Upper lobe of left lung (tissue), 6 donors: ENCODE measurements around the gene ST7. TPM values are rescaled to one million over a fixed set of nuclear protein-coding genes. Genes with fewer than 3 reads are reported as not detected.

Experiments
- ATAC-seq, 2 donors: fragments of 200-7000 bp; cut with Tn5 transposase; one replicate each; pipeline ENCODE4 v1.9.1; 2022; ENCODE audit warnings: mild to moderate bottlenecking in 2 of 2, moderate library complexity in 2 of 2; ENCODE audit not compliant: low FRiP score in 2 of 2
- DNase-seq, 2 donors: peaks; one replicate each; pipeline ENCODE4 v3.0.0-alpha.2; 2019 to 2020
- H3K27ac ChIP-seq, 4 donors: fragments of 200-600 bp; sonication (generic); one replicate each; pipeline ENCODE4 v1.5.1; 2016 to 2019
- H3K27me3 ChIP-seq, 4 donors: fragments of 200-600 bp; sonication (generic); one replicate each; pipeline ENCODE4 v1.5.1; 2017 to 2019
- H3K36me3 ChIP-seq, 4 donors: fragments of 200-600 bp; sonication (generic); one replicate each; pipeline ENCODE4 v1.5.1; 2016 to 2019
- H3K4me1 ChIP-seq, 4 donors: fragments of 200-600 bp; sonication (generic); one replicate each; pipeline ENCODE4 v1.5.1; 2018 to 2019
- H3K4me3 ChIP-seq, 4 donors: fragments of 200-600 bp; sonication (generic); one replicate each; pipeline ENCODE4 v1.5.1; 2017 to 2019; ENCODE audit warnings: mild to moderate bottlenecking in 2 of 4, moderate library complexity in 1 of 4
- H3K9me3 ChIP-seq, 4 donors: fragments of 200-600 bp; sonication (generic); one replicate each; pipeline ENCODE4 v1.5.1; 2018 to 2019
- EP300 ChIP-seq, 4 donors: sonication (generic); formaldehyde crosslinking; IDR thresholded peaks; one replicate each; pipeline ENCODE4 v1.5.1; 2017; ENCODE audit warnings: antibody characterized with exemption in 4 of 4, control low read depth in 2 of 4
- POLR2A ChIP-seq, 4 donors: fragments of 450-650 bp; IDR thresholded peaks; one replicate each; pipeline ENCODE4 v1.5.1; 2016 to 2017; ENCODE audit warnings: antibody characterized with exemption in 4 of 4, mild to moderate bottlenecking in 2 of 4
- POLR2AphosphoS5 ChIP-seq, 2 donors: sonication (generic); formaldehyde crosslinking; IDR thresholded peaks; one replicate each; pipeline ENCODE4 v1.5.1; 2017; ENCODE audit warnings: antibody characterized with exemption in 2 of 2
- WGBS, 2 donors: methylation state at CpG; one replicate each; pipeline ENCODE4 v1.1.5; 2017 to 2018; 5-methylcytosine and 5-hydroxymethylcytosine counted together
- total RNA-seq, 6 donors: library from RNA; depleted of rRNA in 4 of 6; stranded (reverse); fragments of >200 nt in 4 of 6; gene quantifications; one replicate each; pipeline versions ENCODE4 v1.1.0 to v1.2.1, GENCODE V29; 2016 to 2021
- TF ChIP-seq, protein P1 (sequence below), 6 experiments: fragments of 450-650 bp in 4 of 6; fragments of 200-600 bp in 2 of 6; sonication (generic) in 2 of 6; IDR thresholded peaks; one replicate each; pipeline ENCODE4 v1.5.1; 2016 to 2019; ENCODE audit warnings: antibody characterized with exemption in 6 of 6
- donor health status: DM: no; HTN: no; CAD: no; lungs with moderate emphysema.
- donor health status: DM: no; HTN: yes; CAD: no; lungs with severe emphysema.

Gene ST7
- total RNA-seq, 6 donors from 2014 or later, result 36.0 to 135 (median 73.4) TPM

DNA sequence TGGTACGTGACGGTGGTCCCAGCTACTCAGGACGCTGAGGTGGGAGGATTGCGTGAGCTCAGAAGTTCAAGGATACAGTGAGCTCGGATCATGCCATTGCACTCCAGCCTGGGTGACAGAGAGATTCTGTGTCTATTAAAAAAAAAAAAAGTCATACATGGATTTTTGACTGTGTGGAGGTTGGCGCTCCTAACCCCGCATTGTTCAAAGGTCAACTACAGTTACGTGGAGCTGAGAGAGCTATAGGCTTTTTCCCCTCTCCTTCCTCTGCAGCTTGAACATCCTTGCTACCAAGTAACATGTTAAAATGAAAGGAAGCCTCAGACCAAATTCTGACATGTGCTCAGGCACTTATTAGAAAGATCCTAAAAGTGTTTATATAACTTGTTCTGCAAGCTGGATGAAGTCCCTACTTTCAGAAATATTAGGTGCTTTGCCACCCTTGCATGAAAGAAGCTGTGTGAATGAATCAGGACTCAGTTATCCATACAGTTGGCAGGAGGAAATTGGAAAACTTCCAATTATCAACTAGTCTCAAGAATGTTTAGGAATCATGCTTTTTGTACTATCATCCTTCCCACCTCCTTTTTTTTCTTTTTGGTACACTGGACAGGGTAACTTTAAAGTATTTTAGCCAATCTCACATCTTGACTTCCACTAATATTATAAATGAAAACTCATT is 12.5 kb upstream of the ST7 start:
- no peak overlapping the region for H3K27ac ChIP-seq
- H3K36me3 ChIP-seq, result no peaks in the 10 kb centered on the region
- no peak overlapping the region for H3K4me3 ChIP-seq
- 85 to 95% methylated on average over 7 to 8 of the region's 8 CpGs for WGBS, 2 donors
- TF ChIP-seq POLR2AphosphoS5 (IDR thresholded peaks at IDR 0.05), result no peak
- H3K9me3 ChIP-seq, result no peaks in the 10 kb centered on the region
- ATAC-seq (no peak), DNase-seq (no peak)
- H3K27me3 ChIP-seq, result no peaks in the 10 kb centered on the region
- H3K4me1 ChIP-seq, result no peaks in the 10 kb centered on the region

DNA sequence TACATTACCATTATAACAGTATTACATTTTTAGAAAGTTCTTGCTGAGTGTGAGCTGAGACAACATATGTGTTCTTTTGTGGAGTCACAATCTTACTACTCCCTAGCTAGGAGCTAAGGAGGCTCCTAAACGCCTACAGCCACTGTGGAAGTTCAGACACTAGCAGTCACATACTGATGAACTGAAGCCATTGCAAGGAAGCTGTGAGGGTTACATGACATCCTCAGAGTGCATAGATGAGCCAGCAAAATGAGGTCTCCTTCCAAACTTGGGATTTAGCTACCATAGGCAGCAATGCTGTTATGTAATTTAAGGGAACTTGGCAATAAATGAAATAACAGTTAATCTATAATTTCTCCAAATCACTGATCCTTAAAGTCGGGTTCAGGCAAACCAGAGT is 10.8 kb upstream of the ST7 start:
- TF ChIP-seq POLR2A (IDR thresholded peaks at IDR 0.05) (no peak), POLR2AphosphoS5 (IDR thresholded peaks at IDR 0.05) (no peak), EP300 (IDR thresholded peaks at IDR 0.05) (no peak)
- TF ChIP-seq, protein P1, sequence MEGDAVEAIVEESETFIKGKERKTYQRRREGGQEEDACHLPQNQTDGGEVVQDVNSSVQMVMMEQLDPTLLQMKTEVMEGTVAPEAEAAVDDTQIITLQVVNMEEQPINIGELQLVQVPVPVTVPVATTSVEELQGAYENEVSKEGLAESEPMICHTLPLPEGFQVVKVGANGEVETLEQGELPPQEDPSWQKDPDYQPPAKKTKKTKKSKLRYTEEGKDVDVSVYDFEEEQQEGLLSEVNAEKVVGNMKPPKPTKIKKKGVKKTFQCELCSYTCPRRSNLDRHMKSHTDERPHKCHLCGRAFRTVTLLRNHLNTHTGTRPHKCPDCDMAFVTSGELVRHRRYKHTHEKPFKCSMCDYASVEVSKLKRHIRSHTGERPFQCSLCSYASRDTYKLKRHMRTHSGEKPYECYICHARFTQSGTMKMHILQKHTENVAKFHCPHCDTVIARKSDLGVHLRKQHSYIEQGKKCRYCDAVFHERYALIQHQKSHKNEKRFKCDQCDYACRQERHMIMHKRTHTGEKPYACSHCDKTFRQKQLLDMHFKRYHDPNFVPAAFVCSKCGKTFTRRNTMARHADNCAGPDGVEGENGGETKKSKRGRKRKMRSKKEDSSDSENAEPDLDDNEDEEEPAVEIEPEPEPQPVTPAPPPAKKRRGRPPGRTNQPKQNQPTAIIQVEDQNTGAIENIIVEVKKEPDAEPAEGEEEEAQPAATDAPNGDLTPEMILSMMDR (IDR thresholded peaks at IDR 0.05), result no peak
- H3K27ac ChIP-seq, result no peak overlapping the region
- no peaks in the 10 kb centered on the region for H3K36me3 ChIP-seq
- H3K27me3 ChIP-seq, result no peaks in the 10 kb centered on the region
- WGBS, 2 donors, result 81% methylated on average over 2 of the region's 2 CpGs
- DNase-seq (no peak), ATAC-seq (no peak)
- no peaks in the 10 kb centered on the region for H3K4me1 ChIP-seq
- no peak overlapping the region for H3K4me3 ChIP-seq
- no peaks in the 10 kb centered on the region for H3K9me3 ChIP-seq

DNA sequence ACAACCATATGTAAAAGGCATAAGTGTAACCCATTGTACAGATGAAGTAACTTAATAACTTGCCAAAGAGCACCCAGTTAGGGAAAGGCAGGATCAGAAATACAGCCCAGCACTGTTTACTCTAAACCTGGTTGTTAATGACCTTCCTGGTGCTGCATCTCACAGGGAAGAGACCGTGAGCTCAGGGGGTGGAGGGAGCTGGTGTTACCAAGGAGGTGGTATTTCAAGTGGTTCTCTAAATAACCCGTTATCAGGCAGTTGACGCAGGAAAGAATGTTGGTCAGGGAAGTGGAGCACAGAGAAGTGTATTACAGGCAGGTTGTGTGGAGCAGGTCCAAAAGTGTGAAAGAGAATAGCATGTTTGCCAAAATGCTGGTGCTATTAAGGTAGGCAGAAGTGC is 4.4 kb upstream of the ST7 start:
- Histone ChIP-seq H3K4me1 (peaks cover 7 to 20% (median 18%) of the 10 kb centered on the region in 4 donors), H3K27ac (peak overlapping the region in 1 of 4 donors; percentile 8), H3K27me3 (no peaks in the 10 kb centered on the region), H3K36me3 (no peaks in the 10 kb centered on the region), H3K4me3 (no peak overlapping the region), H3K9me3 (no peaks in the 10 kb centered on the region)
- TF ChIP-seq POLR2AphosphoS5 (IDR thresholded peaks at IDR 0.05) (peak in 1 of 2 donors; percentile 36), POLR2A (IDR thresholded peaks at IDR 0.05) (no peak), EP300 (IDR thresholded peaks at IDR 0.05) (peak in 1 of 4 donors; percentile 68)
- TF ChIP-seq, protein P1 (IDR thresholded peaks at IDR 0.05), result no peak
- peak; percentile 7 to 90 for ATAC-seq
- WGBS, 2 donors, result 49 to 63% methylated on average over 3 of the region's 3 CpGs
- peak in 1 of 2 donors; percentile 75 for DNase-seq

DNA sequence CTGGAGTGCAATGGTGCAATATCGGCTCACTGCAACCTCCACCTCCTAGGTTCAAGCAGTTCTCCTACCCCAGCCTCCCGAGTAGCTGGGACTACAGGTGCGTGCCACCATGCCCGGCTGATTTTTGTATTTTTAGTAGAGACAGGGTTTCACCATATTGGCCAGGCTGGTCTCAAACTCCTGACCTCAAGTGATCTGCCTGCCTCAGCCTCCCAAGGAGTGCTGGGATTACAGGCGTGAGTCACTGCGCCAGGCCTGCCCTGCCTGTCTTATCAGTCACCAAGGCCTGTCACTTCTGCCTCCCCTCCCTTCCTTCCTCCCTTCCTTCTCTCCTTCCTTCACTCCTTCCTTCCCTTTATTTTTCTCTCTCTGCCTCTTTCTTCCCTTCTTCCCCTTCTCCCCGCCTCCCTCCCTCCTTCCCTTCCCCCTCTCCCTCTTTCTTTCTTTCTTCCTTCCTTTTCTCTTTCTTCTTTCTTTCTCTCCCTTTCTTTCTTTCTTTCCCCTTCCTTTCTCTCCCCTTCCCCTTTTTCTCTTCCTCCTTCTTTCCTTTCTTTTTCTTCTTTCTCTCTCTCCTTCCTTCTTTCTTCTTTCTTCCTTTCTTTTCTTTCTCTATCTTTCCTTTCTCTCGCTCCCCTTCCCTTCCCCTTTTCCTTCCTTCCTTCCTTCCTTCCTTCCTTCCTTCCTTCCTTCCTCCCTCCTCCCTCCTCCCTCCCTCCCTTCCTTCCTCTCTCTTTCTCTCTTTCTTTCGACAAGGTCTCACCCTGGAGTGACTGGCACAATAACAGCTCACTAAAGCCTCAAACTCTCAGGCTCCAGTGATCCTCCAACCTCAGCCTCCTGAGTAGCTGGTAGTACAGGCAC is 3.1 kb upstream of the ST7 start:
- WGBS, 2 donors, result 88 to 89% methylated on average over 9 of the region's 9 CpGs
- H3K9me3 ChIP-seq, result no peaks in the 10 kb centered on the region
- DNase-seq, result no peak
- no peak for ATAC-seq
- peak overlapping the region in 2 of 4 donors; percentile 50 to 64 for H3K27ac ChIP-seq
- TF ChIP-seq POLR2AphosphoS5 (IDR thresholded peaks at IDR 0.05) (no peak), POLR2A (IDR thresholded peaks at IDR 0.05) (no peak), EP300 (IDR thresholded peaks at IDR 0.05) (no peak)
- TF ChIP-seq, protein P1 (IDR thresholded peaks at IDR 0.05), result no peak
- peaks cover 16 to 25% (median 24%) of the 10 kb centered on the region in 4 donors for H3K4me1 ChIP-seq
- H3K4me3 ChIP-seq, result no peak overlapping the region
- no peaks in the 10 kb centered on the region for H3K36me3 ChIP-seq
- no peaks in the 10 kb centered on the region for H3K27me3 ChIP-seq

DNA sequence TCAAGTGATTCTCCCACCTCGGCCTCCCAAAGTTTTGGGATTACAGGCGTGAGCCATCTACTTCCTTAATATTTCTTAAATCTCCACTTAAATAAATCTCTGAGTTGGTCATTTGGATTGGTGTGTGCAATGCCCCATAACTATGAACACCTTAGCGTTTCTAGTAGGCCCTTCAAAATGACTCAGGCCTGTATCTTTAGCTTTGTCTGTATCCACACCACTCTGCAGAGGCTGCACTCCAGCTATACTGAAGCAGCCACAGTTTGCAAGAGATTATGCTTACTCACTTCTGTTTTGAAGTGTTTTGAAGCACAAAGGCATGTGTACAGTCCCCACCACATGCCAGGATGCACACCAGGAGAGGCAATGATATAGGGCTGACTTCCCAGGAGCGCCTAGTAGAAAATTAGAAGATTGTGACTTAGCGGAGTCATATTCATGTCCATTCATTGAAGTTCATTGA is 2.4 kb upstream of the ST7 start:
- TF ChIP-seq, protein P1 (IDR thresholded peaks at IDR 0.05), result no peak
- TF ChIP-seq EP300 (IDR thresholded peaks at IDR 0.05) (no peak), POLR2A (IDR thresholded peaks at IDR 0.05) (no peak), POLR2AphosphoS5 (IDR thresholded peaks at IDR 0.05) (no peak)
- ATAC-seq, result peak in 1 of 2 donors; percentile 62
- Histone ChIP-seq H3K4me1 (peaks cover 23 to 32% (median 28%) of the 10 kb centered on the region in 4 donors), H3K36me3 (no peaks in the 10 kb centered on the region), H3K27ac (peak overlapping the region in 2 of 4 donors; percentile 50 to 64), H3K27me3 (no peaks in the 10 kb centered on the region), H3K4me3 (no peak overlapping the region), H3K9me3 (no peaks in the 10 kb centered on the region)
- 81% methylated on average over 5 of the region's 5 CpGs for WGBS, 2 donors
- DNase-seq, result peak in 1 of 2 donors; percentile 32
